HepG2 (cell line): ENCODE data around the gene SLIT1. TPM values are rescaled to one million over a fixed set of nuclear protein-coding genes. Genes with fewer than 3 reads are reported as not detected.

Experiments
- CTCF ChIP-seq: sonication (generic); formaldehyde crosslinking; IDR thresholded peaks from 2 replicates; pipeline ENCODE4 v1.5.0; 2020; ENCODE audit warnings: mild to moderate bottlenecking, missing genetic modification reagents, moderate library complexity
- NR2C2 ChIP-seq: sonication (generic); formaldehyde crosslinking; IDR thresholded peaks from 2 replicates; pipeline ENCODE4 v1.4.0; 2020; ENCODE audit warnings: missing genetic modification reagents, mild to moderate bottlenecking, moderate library complexity, borderline replicate concordance
- TCF12 ChIP-seq, 2 experiments: fragments of 450-650 bp in 1 of 2; sonication (generic) in 1 of 2; formaldehyde crosslinking in 1 of 2; IDR thresholded peaks; 2 replicates each; pipeline versions ENCODE4 v1.6.1 to v1.8.0; 2017 to 2022; ENCODE audit warnings: antibody characterized with exemption in 1 of 2, mild to moderate bottlenecking in 1 of 2, missing genetic modification reagents in 1 of 2, moderate library complexity in 1 of 2
- polyA plus RNA-seq, 8 experiments: library from polyadenylated mRNA; depleted of rRNA in 3 of 8; stranded (reverse) in 7 of 8; unstranded in 1 of 8; fragments of >200 nt; fragmentation: Illumina TruSeq in 4 of 8; extraction: Trizol in 4 of 8; gene quantifications; 2 replicates each; pipeline versions ENCODE4 v1.2.1 to v1.2.3, GENCODE V29; 2011 to 2016; ENCODE audit warnings: low read depth in 4 of 8, missing spikeins in 1 of 8, mixed read lengths in 1 of 8; ENCODE audit not compliant: insufficient read depth in 1 of 8
- total RNA-seq, 5 experiments: library from RNA; depleted of rRNA; stranded (reverse); fragments of >200 nt; fragmentation: Illumina TruSeq; extraction: Trizol; gene quantifications; 2 replicates each; pipeline ENCODE4 v1.2.3, GENCODE V29; 2016; ENCODE audit warnings: low read depth in 1 of 5
- TF ChIP-seq, protein P1 (sequence below): sonication (generic); formaldehyde crosslinking; IDR thresholded peaks from 2 replicates; pipeline ENCODE4 v1.4.0; 2020; ENCODE audit warnings: missing genetic modification reagents, borderline replicate concordance
- TF ChIP-seq, protein P2 (sequence below): sonication (generic); formaldehyde crosslinking; IDR thresholded peaks from one replicate; pipeline ENCODE4 v1.5.1; 2020; ENCODE audit warnings: mild to moderate bottlenecking, missing genetic modification reagents; ENCODE audit errors: not compliant biosample characterization
- TF ChIP-seq, protein P3 (sequence below): sonication (generic); formaldehyde crosslinking; IDR thresholded peaks from 2 replicates; pipeline ENCODE4 v1.4.0; 2020; ENCODE audit warnings: mild to moderate bottlenecking, missing genetic modification reagents, borderline replicate concordance

The SLIT1 gene
- total and polyA plus RNA-seq, 2 of the 13 experiments (the other 11 are each of a cell fraction or from before 2014, with no cell fraction given) = 0.09 to 0.33 TPM

- TF ChIP-seq, protein P1, sequence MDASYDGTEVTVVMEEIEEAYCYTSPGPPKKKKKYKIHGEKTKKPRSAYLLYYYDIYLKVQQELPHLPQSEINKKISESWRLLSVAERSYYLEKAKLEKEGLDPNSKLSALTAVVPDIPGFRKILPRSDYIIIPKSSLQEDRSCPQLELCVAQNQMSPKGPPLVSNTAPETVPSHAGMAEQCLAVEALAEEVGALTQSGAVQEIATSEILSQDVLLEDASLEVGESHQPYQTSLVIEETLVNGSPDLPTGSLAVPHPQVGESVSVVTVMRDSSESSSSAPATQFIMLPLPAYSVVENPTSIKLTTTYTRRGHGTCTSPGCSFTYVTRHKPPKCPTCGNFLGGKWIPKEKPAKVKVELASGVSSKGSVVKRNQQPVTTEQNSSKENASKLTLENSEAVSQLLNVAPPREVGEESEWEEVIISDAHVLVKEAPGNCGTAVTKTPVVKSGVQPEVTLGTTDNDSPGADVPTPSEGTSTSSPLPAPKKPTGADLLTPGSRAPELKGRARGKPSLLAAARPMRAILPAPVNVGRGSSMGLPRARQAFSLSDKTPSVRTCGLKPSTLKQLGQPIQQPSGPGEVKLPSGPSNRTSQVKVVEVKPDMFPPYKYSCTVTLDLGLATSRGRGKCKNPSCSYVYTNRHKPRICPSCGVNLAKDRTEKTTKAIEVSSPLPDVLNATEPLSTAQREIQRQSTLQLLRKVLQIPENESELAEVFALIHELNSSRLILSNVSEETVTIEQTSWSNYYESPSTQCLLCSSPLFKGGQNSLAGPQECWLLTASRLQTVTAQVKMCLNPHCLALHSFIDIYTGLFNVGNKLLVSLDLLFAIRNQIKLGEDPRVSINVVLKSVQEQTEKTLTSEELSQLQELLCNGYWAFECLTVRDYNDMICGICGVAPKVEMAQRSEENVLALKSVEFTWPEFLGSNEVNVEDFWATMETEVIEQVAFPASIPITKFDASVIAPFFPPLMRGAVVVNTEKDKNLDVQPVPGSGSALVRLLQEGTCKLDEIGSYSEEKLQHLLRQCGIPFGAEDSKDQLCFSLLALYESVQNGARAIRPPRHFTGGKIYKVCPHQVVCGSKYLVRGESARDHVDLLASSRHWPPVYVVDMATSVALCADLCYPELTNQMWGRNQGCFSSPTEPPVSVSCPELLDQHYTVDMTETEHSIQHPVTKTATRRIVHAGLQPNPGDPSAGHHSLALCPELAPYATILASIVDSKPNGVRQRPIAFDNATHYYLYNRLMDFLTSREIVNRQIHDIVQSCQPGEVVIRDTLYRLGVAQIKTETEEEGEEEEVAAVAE (CRISPR knock-in tag) = no peak
- TF ChIP-seq, protein P2, sequence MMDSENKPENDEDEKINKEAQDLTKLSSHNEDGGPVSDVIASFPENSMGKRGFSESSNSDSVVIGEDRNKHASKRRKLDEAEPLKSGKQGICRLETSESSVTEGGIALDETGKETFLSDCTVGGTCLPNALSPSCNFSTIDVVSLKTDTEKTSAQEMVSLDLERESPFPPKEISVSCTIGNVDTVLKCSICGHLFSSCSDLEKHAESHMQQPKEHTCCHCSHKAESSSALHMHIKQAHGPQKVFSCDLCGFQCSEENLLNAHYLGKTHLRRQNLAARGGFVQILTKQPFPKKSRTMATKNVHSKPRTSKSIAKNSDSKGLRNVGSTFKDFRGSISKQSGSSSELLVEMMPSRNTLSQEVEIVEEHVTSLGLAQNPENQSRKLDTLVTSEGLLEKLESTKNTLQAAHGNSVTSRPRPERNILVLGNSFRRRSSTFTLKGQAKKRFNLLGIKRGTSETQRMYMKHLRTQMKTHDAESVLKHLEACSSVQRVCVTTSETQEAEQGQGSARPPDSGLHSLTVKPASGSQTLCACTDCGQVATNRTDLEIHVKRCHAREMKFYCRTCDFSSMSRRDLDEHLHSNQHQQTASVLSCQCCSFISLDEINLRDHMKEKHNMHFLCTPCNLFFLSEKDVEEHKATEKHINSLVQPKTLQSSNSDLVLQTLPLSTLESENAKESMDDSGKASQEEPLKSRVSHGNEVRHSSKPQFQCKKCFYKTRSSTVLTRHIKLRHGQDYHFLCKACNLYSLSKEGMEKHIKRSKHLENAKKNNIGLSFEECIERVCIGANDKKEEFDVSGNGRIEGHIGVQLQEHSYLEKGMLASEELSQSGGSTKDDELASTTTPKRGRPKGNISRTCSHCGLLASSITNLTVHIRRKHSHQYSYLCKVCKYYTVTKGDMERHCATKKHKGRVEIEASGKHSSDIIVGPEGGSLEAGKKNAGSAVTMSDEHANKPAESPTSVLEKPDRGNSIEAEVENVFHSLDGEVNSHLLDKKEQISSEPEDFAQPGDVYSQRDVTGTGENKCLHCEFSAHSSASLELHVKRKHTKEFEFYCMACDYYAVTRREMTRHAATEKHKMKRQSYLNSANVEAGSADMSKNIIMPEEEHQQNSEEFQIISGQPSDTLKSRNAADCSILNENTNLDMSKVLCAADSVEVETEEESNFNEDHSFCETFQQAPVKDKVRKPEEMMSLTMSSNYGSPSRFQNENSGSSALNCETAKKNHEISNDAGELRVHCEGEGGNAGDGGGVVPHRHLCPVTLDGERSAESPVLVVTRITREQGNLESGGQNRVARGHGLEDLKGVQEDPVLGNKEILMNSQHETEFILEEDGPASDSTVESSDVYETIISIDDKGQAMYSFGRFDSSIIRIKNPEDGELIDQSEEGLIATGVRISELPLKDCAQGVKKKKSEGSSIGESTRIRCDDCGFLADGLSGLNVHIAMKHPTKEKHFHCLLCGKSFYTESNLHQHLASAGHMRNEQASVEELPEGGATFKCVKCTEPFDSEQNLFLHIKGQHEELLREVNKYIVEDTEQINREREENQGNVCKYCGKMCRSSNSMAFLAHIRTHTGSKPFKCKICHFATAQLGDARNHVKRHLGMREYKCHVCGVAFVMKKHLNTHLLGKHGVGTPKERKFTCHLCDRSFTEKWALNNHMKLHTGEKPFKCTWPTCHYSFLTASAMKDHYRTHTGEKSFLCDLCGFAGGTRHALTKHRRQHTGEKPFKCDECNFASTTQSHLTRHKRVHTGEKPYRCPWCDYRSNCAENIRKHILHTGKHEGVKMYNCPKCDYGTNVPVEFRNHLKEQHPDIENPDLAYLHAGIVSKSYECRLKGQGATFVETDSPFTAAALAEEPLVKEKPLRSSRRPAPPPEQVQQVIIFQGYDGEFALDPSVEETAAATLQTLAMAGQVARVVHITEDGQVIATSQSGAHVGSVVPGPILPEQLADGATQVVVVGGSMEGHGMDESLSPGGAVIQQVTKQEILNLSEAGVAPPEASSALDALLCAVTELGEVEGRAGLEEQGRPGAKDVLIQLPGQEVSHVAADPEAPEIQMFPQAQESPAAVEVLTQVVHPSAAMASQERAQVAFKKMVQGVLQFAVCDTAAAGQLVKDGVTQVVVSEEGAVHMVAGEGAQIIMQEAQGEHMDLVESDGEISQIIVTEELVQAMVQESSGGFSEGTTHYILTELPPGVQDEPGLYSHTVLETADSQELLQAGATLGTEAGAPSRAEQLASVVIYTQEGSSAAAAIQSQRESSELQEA (CRISPR knock-in tag) = no peak
- TF ChIP-seq CTCF (peak; percentile 90), TCF12 (IDR thresholded peaks at IDR 0.05) (no peak), TCF12 (CRISPR knock-in tag; IDR thresholded peaks at IDR 0.05) (no peak), NR2C2 (CRISPR knock-in tag) (no peak)
- TF ChIP-seq, protein P3, sequence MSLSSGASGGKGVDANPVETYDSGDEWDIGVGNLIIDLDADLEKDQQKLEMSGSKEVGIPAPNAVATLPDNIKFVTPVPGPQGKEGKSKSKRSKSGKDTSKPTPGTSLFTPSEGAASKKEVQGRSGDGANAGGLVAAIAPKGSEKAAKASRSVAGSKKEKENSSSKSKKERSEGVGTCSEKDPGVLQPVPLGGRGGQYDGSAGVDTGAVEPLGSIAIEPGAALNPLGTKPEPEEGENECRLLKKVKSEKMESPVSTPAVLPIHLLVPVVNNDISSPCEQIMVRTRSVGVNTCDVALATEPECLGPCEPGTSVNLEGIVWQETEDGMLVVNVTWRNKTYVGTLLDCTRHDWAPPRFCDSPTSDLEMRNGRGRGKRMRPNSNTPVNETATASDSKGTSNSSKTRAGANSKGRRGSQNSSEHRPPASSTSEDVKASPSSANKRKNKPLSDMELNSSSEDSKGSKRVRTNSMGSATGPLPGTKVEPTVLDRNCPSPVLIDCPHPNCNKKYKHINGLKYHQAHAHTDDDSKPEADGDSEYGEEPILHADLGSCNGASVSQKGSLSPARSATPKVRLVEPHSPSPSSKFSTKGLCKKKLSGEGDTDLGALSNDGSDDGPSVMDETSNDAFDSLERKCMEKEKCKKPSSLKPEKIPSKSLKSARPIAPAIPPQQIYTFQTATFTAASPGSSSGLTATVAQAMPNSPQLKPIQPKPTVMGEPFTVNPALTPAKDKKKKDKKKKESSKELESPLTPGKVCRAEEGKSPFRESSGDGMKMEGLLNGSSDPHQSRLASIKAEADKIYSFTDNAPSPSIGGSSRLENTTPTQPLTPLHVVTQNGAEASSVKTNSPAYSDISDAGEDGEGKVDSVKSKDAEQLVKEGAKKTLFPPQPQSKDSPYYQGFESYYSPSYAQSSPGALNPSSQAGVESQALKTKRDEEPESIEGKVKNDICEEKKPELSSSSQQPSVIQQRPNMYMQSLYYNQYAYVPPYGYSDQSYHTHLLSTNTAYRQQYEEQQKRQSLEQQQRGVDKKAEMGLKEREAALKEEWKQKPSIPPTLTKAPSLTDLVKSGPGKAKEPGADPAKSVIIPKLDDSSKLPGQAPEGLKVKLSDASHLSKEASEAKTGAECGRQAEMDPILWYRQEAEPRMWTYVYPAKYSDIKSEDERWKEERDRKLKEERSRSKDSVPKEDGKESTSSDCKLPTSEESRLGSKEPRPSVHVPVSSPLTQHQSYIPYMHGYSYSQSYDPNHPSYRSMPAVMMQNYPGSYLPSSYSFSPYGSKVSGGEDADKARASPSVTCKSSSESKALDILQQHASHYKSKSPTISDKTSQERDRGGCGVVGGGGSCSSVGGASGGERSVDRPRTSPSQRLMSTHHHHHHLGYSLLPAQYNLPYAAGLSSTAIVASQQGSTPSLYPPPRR = no peak
These were observed 112.7 kb downstream of the SLIT1 start (continued) for GRCh38 chr10:97072851-97073665.
